Measurements from ENCODE around the gene MED12L. TPM values are rescaled to one million over a fixed set of nuclear protein-coding genes. Genes with fewer than 3 reads are reported as not detected.

The MED12L gene
- total and polyA plus RNA-seq, 10 of the 15 experiments (the other 5 are each of a cell fraction or from before 2014, with no cell fraction given), result 0.01 to 0.06 (median 0.03) TPM; not detected in 2

GRCh38 chr3:151084893-151085226 is 604 bp upstream of the MED12L start (continued):
- TF ChIP-seq RELB (IDR thresholded peaks at IDR 0.05; ENCODE audit: low read depth) (no peak), ZBTB4 (CRISPR knock-in tag; IDR thresholded peaks at IDR 0.05) (no peak), E4F1 (IDR thresholded peaks at IDR 0.05; ENCODE audit: borderline replicate concordance, partially characterized antibody) (no peak), TAF1 (IDR thresholded peaks at IDR 0.05; ENCODE audit: borderline replicate concordance, low read depth, low read length) (no peak), SRF (IDR thresholded peaks at IDR 0.05; ENCODE audit: low read depth in 2 of 2, low read length in 2 of 2) (no peak), SREBF2 (IDR thresholded peaks at IDR 0.05; ENCODE audit: low read length) (no peak), NFXL1 (IDR thresholded peaks at IDR 0.05; ENCODE audit: borderline replicate concordance) (no peak), HSF1 (IDR thresholded peaks at IDR 0.05; ENCODE audit: low read depth, low read length) (no peak)

Measured in GM12878 (cell line).